ENCODE data around the gene C11orf16.
"Not testable (repeated sequence)": the region's sequence is repeated elsewhere in the genome, so short reads cannot be mapped to it uniquely, and the experiment has no call there.

Gene C11orf16
- 0.09 to 0.10 reads per million in 2 donors for total RNA-seq

- no peak for DNase-seq
Measured at GRCh38 chr11:8932564-8933180, at the start of gene C11orf16. Gene C11orf16 (minus strand): TSS chr11:8932947. CDS start chr11:8932308, 639 bp downstream.

DNA sequence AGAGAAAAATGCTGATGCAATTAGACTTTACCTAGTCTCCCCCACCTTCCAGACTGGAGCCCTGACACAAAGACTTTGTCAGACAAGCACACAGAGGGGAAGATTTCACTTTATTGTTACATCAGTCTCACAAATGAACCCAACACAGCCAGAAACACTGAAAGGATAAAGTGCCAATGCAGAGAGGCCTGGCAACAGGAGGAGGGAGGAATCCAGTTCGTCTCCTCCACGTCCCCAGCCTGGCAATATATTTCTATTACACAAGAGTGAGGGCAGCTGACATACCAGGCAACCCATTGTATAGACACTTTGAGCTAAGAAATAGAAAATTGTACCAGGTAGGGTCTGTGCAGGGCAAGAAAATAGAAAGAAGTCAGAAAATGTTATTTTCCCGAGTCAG is 47.7 kb upstream of the C11orf16 start:
- DNase-seq = no peak

GRCh38 chr11:8979365-8979764 is 46.6 kb upstream of the C11orf16 start:
- not testable (repeated sequence) for DNase-seq

DNA sequence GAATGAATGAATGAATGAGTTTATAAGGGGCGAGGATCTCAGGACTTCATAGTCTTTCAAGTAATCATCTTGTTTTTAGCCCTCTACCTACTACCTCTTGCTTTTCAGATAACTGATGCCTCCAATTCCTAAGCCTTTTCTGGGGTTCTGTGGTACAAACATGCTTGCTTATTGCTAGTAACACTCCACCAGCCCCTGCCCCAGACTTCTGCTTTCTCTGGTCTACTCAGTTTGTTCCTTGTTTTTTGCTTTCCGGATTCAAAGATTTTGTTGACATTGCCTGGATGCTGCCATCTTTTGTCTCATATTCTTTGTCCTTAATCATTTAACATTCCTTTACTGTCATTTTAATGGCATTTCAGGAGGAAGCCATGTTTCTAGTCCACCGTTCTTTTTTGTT is 40.4 kb upstream of the C11orf16 start:
- no peak for DNase-seq

GRCh38 chr11:8971924-8972316 is 39.2 kb upstream of the C11orf16 start:
- DNase-seq = no peak

GRCh38 chr11:8971196-8971923 is 38.6 kb upstream of the C11orf16 start:
- DNase-seq = no peak

DNA sequence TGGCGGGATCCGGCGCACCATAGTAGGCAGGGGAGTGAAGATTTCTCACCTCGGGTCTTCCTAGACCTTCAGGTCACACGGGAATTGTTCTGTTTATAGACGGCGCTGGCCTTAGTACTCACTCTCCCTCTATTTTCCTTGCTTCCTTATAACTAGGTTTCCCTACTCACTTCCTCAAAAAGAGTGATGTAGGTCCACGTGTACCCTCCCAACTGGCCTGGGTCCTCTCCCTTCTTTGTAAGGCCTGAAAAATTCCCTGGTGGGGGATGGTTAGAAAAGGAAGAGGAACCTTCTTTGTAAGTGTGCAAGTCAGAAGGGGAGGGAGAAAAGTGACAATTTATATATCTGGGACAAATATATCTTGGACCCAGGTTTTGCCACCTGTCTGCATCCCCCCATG is 34.4 kb upstream of the C11orf16 start:
- DNase-seq = no peak

DNA sequence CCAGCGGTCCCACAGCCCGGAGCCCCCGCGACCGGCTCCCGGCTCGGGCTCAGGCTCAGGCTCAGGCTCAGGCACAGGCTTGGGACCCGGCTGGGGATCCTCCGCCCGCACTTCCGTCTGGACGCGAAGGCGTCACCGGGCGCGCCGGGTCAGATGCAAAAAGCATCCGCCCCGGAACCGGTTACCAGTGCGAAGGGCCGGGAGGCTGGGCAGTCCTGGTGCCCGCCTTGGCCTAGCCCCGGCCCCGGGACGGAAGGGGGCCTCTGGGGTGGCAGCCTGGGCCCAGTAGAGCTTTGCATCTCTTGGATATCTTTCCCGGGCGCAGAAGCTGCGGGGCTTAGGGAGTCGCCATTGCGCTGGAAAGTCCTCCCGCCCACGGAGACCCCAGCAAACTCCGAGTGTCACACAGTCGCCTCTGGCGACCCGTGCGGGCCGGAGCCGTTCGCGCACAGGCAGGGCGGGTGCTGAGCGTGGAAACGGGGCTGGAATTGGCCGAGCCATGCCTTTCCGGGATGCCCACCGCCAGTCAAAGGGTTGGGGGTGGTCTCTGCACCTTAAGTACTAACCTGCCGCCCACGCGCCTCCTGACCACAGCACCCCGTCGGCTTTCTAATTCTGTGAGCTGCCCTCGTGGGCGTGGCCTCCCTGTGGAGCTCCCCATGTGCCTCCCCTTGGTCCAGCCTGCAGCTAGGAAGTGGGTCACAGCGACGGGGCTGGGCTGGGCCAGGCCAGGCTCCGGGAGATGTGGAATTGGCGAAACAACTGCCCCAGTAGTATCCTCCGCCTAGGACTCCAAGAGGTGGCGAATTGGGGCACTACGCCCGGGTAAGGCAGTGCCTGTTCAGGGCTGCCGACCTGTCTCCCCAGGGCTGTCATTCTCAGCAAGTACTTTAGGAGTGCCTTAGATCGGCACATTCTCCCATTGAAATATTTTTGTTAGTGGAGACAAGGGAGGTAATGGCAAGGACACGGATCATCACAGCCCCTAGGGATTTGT is 31.9 kb upstream of the C11orf16 start, which contains the start of gene TMEM9B:
Gene TMEM9B (minus strand): TSS at position 119 of the 997 bp plus-strand sequence. CDS start 129 bp downstream, outside the sequence.
- peak; percentile 60 for DNase-seq

DNA sequence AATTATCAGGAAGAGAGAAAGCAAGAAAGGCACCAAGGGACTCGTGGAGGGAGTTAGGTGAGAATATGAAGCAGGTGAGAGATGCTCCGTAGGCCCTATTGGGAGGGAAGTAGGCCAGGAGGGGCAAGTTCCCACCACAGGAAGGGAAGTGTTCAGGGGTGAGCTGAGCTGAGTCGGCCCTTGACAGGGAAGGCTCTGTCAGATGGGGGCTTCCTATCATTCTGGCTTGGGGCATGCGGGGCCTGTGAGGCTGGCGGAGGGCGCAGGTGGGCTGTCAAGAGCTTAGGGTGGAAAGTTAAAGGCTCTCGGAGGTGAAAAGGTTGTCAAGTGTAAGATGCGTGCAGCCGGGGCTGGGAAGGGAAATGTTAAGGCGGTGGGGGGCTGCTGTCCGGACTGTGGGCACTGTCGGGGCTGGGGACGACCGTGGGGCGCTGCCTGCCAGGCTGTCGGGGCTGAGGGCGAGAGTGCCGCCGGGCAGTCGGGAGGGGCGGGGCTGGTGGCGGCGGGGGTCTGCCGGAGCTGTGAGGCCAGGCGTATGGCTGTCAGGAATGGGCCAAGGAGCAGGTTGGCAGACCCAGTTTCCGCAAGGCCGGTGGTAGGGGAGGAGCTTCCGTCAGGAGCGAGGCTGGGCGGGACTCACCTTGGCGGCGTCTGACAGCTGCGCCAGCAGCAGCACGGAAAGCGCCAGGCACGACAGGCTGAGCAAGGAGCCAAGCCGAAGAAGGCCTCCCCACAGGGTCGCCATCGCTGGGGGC is 31.0 kb upstream of the C11orf16 start:
- DNase-seq = peak; percentile 60

- DNase-seq = no peak
Measured at GRCh38 chr11:8962841-8963240, 30.1 kb upstream of the C11orf16 start.

DNA sequence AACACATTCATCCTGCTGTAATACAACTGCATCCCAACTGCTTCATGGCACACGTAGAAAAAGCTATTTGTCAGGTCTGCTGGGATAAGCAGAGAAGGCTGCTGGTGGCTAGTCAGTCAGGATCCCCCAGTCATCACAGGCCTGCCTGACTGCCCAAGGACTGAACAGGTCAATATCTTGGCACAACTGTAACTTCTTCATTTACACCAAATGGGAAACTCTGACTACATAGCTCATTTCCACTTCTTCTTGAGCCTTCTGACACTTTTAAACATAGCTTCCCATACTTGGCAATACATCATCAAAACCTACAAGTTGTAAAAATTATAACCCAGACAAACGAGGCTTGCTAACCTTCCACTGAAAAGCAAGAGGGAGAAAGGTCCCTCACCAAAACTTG is 28.7 kb upstream of the C11orf16 start:
- DNase-seq = no peak

DNA sequence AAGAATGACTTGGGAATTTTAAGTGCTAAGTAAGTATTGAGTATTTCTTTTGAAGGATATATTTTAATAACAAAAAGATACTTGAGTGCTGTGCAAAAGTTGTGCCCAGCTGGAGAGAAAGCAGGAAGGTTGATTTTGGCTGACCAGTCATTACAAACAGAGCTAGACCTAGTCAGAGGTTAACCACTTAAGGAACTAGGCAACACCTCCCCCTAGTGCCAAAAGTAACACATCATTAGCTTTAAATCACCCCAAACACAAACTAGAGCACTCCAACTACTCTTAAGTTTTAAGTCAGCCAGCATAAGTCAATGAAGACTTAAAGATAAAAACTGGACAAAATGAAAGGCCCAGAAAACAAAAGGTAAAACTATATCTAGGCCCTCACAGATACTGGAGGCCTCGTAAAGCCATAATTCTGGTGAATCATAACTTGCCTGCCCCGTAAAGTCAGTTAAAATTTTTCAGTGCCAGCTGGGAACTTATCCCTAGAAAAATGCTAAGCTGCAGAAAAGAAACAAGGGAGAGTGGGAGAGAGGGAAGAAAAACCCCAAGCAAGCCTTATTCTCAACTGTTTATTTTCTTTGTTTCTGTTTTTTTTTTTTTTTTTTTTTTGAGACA is 26.9 kb upstream of the C11orf16 start:
- no peak for DNase-seq

GRCh38 chr11:8956860-8957259 is 24.1 kb upstream of the C11orf16 start:
- no peak for DNase-seq

DNA sequence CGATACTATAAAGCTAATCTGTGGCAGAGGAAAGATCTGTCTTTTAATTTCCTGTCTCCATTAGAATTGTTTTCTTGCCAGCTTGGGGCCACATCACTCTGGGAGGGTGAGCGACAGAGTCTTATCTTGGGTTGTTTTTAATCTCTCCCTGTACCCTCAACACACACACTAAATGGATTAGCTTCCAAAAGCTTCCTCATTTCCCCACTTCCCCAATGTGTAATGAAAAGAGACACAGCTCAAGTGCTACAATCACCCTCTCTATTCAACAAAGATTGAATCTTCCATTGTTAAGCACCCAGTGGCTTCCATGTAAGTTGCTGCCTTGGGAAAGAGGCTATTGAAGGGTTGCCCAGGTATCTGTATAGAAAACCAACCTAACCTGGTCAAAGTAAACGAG is 16.1 kb upstream of the C11orf16 start:
- no peak for DNase-seq

- no peak for DNase-seq
Measured at GRCh38 chr11:8947230-8947943, 14.6 kb upstream of the C11orf16 start.

- DNase-seq = no peak
Measured at GRCh38 chr11:8942518-8943066, 9.8 kb upstream of the C11orf16 start, which contains the start of gene ASCL3. Gene ASCL3 (minus strand): TSS chr11:8943016. CDS start chr11:8938161, 4,855 bp downstream.

DNA sequence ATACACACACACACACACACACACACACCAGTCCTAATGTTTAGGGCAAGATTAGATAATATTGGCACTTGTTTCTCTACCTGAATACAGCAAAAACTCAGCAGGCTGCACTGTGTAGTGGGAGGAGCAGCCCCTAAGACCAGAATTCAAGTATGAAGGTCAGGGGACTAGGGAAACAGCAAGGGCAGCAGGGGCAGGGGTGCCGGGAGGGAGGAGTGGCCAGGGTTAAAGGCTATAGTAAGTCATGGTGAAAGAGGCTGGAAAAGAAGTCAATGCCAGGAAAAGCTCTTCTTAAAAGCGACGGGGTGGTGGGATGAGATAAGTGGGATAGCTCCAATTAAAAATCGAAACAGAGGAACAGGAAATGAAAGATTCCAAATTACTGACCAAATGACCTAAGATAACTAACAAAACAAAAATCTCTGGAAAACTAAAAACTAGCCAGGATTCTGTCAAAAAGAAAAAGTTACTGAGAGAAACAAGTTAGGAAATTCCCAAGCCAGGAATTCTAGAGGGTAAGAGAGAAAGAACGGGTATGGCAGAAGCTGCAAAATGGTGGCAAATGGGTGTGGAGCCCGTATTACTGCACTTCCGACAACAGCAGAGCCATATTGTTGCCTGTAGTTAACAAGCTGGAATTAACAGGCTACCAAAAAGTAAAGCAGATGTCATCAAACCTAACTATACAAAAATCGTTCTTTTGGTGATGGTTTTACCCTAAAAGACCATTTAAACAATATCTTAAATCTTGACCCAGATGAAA is 8.8 kb upstream of the C11orf16 start:
- no peak for DNase-seq

DNA sequence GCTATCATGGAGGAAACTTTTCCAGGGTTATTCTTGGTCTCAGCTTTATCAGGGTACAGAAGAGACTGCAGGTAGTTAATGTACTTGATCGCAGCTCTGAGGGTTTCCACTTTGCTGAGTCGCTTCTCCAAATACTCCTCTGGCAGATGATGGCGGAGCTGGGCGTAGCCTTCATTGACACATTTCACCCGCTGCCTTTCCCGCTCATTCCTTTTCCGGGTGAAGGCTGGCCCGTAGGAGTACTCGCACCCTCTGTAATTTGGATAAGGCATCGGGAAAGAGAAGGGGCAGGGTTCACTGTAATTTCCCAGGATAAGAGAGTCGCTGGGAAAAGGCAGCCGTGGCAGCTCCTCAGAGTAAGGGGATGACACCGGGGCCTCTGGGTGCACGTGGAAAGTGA is 4.9 kb upstream of the C11orf16 start:
- no peak for DNase-seq

- no peak for DNase-seq
Measured at GRCh38 chr11:8937159-8937558, 4.4 kb upstream of the C11orf16 start.

GRCh38 chr11:8935789-8936188 is 3.0 kb upstream of the C11orf16 start:
- not testable (repeated sequence) for DNase-seq
